ENCODE data around the gene FAM110A. TPM values are rescaled to one million over a fixed set of nuclear protein-coding genes. Genes with fewer than 3 reads are reported as not detected.

FAM110A gene
- total and polyA plus RNA-seq, 2 donors (not counting 3 experiments of a cell fraction or from before 2014, with no cell fraction given) = 4.6 to 5.4 TPM

- no peak overlapping the region for H3K9ac ChIP-seq (replicated peaks; ENCODE audit: extremely low read depth, insufficient read depth, low read length)
- H3K4me1 ChIP-seq (ENCODE audit: control insufficient read depth, extremely low read depth, insufficient read depth, low read length) = no peaks in the 10 kb centered on the region
- no peak overlapping the region for H2AFZ ChIP-seq (ENCODE audit: low read depth, low read length)
- BruUV-seq (replicated peaks) = no TSS peak
- DNase-seq (ENCODE audit: low read depth, low spot score) = no peak
- no peaks in the 10 kb centered on the region for H3K9me3 ChIP-seq (replicated peaks; ENCODE audit: control insufficient read depth, insufficient read depth, low read length)
- H3K4me2 ChIP-seq (ENCODE audit: insufficient read depth, low read length) = no peak overlapping the region
- no peak for TF ChIP-seq POLR2A (IDR thresholded peaks at IDR 0.05; ENCODE audit: low read depth, low read length)
- TF ChIP-seq CTCF (IDR thresholded peaks at IDR 0.05; ENCODE audit: extremely low read depth in 1 of 2, insufficient read depth in 1 of 2, low read depth in 1 of 2, low read length in 2 of 2) = no peak
- no peak for TF ChIP-seq FOS (IDR thresholded peaks at IDR 0.05; ENCODE audit: borderline replicate concordance, insufficient read depth, low read length)
- TF ChIP-seq JUN (IDR thresholded peaks at IDR 0.05; ENCODE audit: borderline replicate concordance, insufficient read depth, insufficient read length, low read depth) = no peak
- no peak for TF ChIP-seq MYC (IDR thresholded peaks at IDR 0.05; ENCODE audit: low read depth, low read length)
- TF ChIP-seq EZH2 (IDR thresholded peaks at IDR 0.05; ENCODE audit: borderline replicate concordance, low read depth, low read length, severe bottlenecking) = no peak
- no peak for TF ChIP-seq MAX (IDR thresholded peaks at IDR 0.05; ENCODE audit: insufficient read depth, insufficient read length)
- dilution Hi-C loops (cut with MboI; ENCODE audit: extremely low pct_ligation_motif_present, low sequenced_read_pairs) (no loop called here), intact Hi-C loops (cut with micrococcal nuclease) (no loop called here)
- ChIA-PET CTCF (interaction anchor here (1.0 to 1.1 kb wide), 2 partner anchors 38 to 40 kb away, joined by 3 to 5 read pairs; no protein-coding TSS in a partner anchor), POLR2A (interaction anchor here (0.5 kb wide), 1 partner anchor 101 kb away, joined by 3 read pairs; no protein-coding TSS in a partner anchor)
- no peaks in the 10 kb centered on the region for H3K36me3 ChIP-seq (ENCODE audit: control insufficient read depth in 2 of 2, extremely low read depth in 1 of 2, insufficient read depth in 2 of 2, low read length in 2 of 2)
- no peak overlapping the region for H3K27ac ChIP-seq (ENCODE audit: insufficient read depth, low read depth, low read length)
- no peak overlapping the region for H3K4me3 ChIP-seq (replicated peaks in 1 of 3; ENCODE audit: insufficient read depth in 1 of 3, low read depth in 1 of 3, low read length in 3 of 3)
- no peaks in the 10 kb centered on the region for H3K79me2 ChIP-seq (ENCODE audit: control insufficient read depth, insufficient read depth, low read length)
- H3K9me1 ChIP-seq (replicated peaks; ENCODE audit: control insufficient read depth, extremely low read depth, insufficient read depth, low read length) = no peaks in the 10 kb centered on the region
- no peaks in the 10 kb centered on the region for H4K20me1 ChIP-seq (replicated peaks; ENCODE audit: control insufficient read depth, extremely low read depth, insufficient read depth, low read length)
- H3K27me3 ChIP-seq (ENCODE audit: control insufficient read depth in 2 of 2, insufficient read depth in 2 of 2, low read length in 2 of 2) = no peaks in the 10 kb centered on the region
- FAIRE-seq = no peak
Measured at GRCh38 chr20:856361-856775, 22.9 kb downstream of the FAM110A start.
